RWPE2 (cell line): Measurements from ENCODE around the gene CNPY3.

Source experiments
- ATAC-seq: fragments of 200-7000 bp; cut with Tn5 transposase; 3 replicates; pipeline ENCODE4 v1.9.1; 2021; ENCODE audit warnings: low read depth
- DNase-seq: peaks from one replicate; pipeline ENCODE4 v3.0.0-alpha.2; 2020; ENCODE audit warnings: low spot score
- H3K27ac ChIP-seq: fragments of 450-650 bp; 2 replicates; pipeline ENCODE4 v1.5.1; 2017; ENCODE audit warnings: mild to moderate bottlenecking; ENCODE audit not compliant: poor library complexity, severe bottlenecking
- H3K27me3 ChIP-seq: fragments of 250-450 bp; sonication (Bioruptor Pico); 2 replicates; pipeline ENCODE4 v1.5.1; 2021; ENCODE audit warnings: mild to moderate bottlenecking, moderate library complexity; ENCODE audit not compliant: insufficient read depth, poor library complexity, severe bottlenecking
- H3K36me3 ChIP-seq: fragments of 250-450 bp; sonication (Bioruptor Pico); 2 replicates; pipeline ENCODE4 v1.5.1; 2020; ENCODE audit warnings: low read depth, mild to moderate bottlenecking, moderate library complexity
- H3K4me1 ChIP-seq: fragments of 250-450 bp; sonication (Bioruptor Pico); 2 replicates; pipeline ENCODE4 v1.5.1; 2021; ENCODE audit warnings: mild to moderate bottlenecking, moderate library complexity; ENCODE audit not compliant: insufficient read depth, poor library complexity, severe bottlenecking
- H3K4me3 ChIP-seq: fragments of 250-450 bp; sonication (Bioruptor Pico); 2 replicates; pipeline ENCODE4 v1.5.1; 2021; ENCODE audit warnings: mild to moderate bottlenecking, moderate library complexity; ENCODE audit not compliant: severe bottlenecking
- H3K9me3 ChIP-seq: fragments of 250-450 bp; sonication (Bioruptor Pico); 2 replicates; pipeline ENCODE4 v1.5.1; 2021; ENCODE audit warnings: mild to moderate bottlenecking, moderate library complexity; ENCODE audit not compliant: severe bottlenecking
- CTCF ChIP-seq: fragments of 450-650 bp; IDR thresholded peaks from one replicate; pipeline ENCODE4 v1.5.1; 2017; ENCODE audit warnings: mild to moderate bottlenecking, moderate library complexity; ENCODE audit not compliant: poor library complexity, severe bottlenecking

Gene CNPY3

DNA sequence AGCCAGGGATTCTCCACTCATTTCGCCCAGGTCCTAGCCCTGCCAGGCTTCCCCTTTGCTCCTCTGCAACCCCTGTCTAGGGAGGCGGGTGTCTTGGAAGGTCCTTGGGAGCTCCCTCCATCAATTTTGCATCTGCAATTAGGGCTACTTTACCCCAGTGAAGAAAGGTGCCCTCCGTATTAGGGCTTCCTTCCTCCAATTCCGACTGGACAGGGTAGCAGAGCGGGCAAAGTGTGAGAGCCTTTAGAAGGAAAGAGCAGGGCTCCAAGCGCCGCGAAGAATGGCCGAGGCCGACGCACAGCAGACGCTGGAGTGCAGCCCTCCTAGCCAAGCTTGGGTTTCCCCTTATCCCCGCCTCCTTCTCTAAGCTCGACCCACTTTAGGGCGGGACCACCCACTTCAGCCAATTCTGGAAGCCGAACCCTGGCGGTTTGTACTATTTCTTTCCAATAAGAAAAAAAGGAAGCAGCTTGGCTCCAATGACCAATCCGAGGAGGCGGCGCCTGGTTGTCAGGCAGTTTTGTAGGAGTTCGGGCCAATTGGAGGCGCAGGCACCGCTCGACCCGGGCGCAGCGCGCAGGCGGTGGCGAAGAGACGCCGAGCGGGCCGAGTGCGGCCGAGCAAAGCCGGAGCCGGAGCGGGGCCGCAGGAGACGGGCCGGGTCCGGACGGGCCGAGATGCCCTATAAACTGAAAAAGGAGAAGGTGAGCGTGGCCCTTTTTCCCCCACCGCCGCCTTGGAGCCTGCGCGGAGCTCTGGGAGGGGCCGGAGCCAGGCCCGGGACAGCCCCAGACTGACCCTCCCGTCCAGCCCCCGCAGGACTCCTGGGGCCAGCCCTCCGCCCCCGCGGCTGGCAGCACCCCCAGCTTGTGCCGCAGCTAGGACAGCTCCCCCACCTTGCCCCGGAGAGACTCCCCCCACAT is 55.0 kb downstream of the CNPY3 start, which contains the start of gene PPP2R5D:
Gene PPP2R5D (plus strand): TSS at position 570 of the 923 bp plus-strand sequence. CDS start 108 bp downstream, at position 678.
- peaks cover 13% of the 10 kb centered on the region for H3K36me3 ChIP-seq
- peak within 1 kb of the TSS; percentile 23 for H3K27ac ChIP-seq
- H3K4me1 ChIP-seq, result peaks cover 4% of the 10 kb centered on the region
- H3K9me3 ChIP-seq, result no peaks in the 10 kb centered on the region
- ATAC-seq (peak; percentile 94), DNase-seq (peak; percentile 97)
- TF ChIP-seq CTCF, result no peak
- H3K27me3 ChIP-seq, result no peaks in the 10 kb centered on the region
- peak within 1 kb of the TSS; percentile 77 for H3K4me3 ChIP-seq

GRCh38 chr6:42984924-42985475 is 55.7 kb downstream of the CNPY3 start:
- Histone ChIP-seq H3K36me3 (peaks cover 20% of the 10 kb centered on the region), H3K4me1 (peaks cover 4% of the 10 kb centered on the region), H3K9me3 (no peaks in the 10 kb centered on the region), H3K27ac (peak overlapping the region; percentile 23), H3K27me3 (no peaks in the 10 kb centered on the region), H3K4me3 (peak overlapping the region; percentile 77)
- DNase-seq (no peak), ATAC-seq (no peak)
- TF ChIP-seq CTCF, result no peak

- Histone ChIP-seq H3K9me3 (no peaks in the 10 kb centered on the region), H3K4me3 (no peak overlapping the region), H3K36me3 (peaks cover 35% of the 10 kb centered on the region), H3K27ac (no peak overlapping the region), H3K4me1 (peaks cover 4% of the 10 kb centered on the region), H3K27me3 (no peaks in the 10 kb centered on the region)
- ATAC-seq (no peak), DNase-seq (no peak)
- no peak for TF ChIP-seq CTCF
Measured at GRCh38 chr6:42987533-42988451, 58.5 kb downstream of the CNPY3 start.

DNA sequence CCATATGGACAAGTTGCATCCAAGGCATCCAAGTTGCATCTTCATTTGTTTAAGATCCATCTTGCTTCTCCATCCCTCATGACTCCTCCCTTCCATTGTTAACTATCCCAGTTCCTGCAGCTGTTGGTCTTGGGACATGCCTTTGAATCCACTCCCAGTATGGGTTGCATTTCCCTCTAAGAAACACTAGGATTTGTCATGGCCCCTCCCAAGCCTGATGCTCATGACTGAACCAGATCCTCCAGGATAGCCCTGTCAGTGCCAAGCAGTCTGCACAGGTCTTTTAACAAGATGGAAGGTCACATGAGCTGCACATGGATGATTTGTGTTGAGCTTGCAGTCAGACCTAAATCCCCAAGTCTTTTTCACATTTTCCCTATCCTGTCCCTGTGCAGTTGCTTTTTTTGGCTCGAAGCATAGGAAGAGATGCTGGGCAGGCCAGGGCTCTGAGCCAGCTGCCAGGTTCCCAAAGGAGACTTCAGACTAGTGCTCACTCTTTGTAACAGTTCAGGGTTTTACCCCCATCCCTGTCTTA is 59.3 kb downstream of the CNPY3 start:
- Histone ChIP-seq H3K27ac (no peak overlapping the region), H3K4me1 (peaks cover 4% of the 10 kb centered on the region), H3K27me3 (no peaks in the 10 kb centered on the region), H3K4me3 (no peak overlapping the region), H3K36me3 (peaks cover 35% of the 10 kb centered on the region), H3K9me3 (no peaks in the 10 kb centered on the region)
- no peak for TF ChIP-seq CTCF
- ATAC-seq (no peak), DNase-seq (no peak)
